GM18526 (cell line): ENCODE data around the gene KIF11.

Experiments
- POLR2A ChIP-seq: IDR thresholded peaks from 3 replicates; pipeline ENCODE4 v1.6.1; 2011; ENCODE audit not compliant: insufficient read length; ENCODE audit errors: extremely low read depth

Gene KIF11

DNA sequence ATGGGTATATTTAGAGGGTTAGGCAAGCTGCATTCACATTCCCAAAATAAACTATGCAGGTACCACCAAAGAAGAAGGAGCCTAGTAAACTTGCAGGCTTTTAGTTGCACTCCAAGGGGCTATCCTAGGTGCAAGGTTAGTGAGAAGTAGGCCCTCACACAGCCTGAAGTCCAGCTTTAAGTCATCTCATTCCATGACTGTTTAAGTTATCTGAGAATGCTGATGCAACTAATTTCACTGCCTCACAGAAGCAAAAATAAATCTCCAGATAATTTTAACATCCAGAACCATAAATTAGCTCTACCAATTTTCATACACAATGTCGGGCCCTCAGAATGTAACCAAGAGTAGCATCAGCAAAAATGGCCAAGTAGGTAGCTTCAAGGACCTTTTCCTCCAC, 62.5 kb downstream of the KIF11 start:
- no peak for TF ChIP-seq POLR2A

DNA sequence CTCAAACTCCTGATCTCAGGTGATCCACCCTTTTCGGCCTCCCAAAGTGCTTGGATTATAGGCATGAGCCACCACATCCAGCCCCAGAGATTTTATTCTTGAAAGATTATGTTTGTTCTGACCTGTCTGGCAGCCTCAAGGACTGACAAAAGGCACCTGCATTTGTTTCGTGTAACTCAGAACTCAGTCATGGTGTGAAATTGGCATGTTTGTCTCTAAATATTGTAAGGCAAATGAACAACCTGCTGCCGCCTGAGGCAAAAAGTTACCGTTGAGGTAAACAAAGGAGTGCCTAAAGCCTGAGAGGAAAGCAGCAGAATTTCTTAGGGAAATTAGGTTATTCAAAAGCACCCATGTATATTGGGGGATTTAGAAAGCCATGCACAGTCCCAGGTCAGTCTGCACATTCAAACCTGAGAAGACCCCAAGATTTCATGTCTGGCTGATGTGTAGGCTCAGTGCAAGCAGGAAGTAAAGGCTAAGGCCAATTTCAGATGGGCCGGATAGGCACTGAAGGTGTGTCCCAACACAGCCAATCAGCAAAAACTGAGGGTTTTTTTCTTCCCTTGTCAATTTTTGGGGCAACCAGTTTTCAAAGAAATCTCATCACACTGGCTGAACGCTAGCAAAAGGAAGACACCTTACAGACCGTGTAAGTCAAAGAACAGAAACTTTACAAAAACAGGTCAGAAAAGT, 63.5 kb downstream of the KIF11 start:
- no peak for TF ChIP-seq POLR2A

DNA sequence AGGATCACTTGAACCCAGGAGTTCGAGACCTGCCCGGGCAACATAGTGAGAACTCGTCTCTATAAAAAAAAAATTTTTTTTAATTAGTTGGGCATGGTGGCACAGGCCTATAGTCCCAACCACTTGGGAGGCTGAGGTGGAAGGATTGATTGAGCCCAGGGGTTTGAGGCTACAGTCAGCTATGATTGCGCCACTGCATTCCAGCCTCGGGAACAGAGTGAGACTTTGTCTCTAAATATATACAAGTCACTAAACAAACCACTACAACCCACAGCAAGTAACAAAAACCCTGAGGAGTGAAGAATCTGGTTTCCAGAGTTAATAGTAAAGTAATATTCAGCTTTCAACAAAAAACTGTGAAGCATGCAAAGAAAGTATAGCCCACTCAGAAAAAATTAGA, 64.1 kb downstream of the KIF11 start:
- no peak for TF ChIP-seq POLR2A

DNA sequence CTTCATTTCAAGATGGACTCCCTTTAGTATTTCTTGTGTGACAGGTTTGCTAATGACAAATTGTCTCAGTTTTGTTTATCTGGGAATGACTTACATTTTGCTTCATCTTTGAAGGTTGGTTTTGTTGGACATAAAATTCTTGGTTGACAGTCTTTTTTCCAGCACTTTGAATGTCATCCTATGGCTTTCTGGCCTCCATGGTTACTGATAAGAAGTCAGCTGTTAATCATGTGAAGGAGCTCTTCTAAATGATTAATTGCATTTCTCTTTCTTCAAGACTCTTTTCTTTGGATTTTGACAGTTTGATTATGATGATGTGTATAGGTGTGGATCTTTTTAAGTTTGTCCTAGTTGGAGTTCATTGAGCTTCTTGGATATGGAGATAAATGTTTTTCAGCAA, 69.9 kb downstream of the KIF11 start:
- no peak for TF ChIP-seq POLR2A

DNA sequence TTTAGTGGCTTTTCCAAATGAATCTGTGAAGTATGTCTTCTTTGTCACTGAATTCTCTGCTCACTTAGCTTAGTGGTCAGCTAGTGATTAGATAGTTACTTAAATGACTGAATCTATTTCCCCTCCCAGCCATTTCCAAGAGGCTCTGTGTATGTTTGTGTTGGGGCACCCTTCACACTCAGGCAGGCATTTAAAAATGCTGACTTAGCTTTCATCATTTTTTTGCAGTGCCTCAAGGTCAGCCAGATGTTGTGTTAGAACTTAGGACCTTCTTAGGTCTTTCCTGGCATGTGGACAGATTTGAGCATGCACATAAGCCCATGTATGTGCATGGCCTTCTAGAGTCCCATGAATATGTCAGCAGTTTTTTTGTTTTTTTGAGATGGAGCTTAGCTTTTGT, 71.4 kb downstream of the KIF11 start:
- no peak for TF ChIP-seq POLR2A

DNA sequence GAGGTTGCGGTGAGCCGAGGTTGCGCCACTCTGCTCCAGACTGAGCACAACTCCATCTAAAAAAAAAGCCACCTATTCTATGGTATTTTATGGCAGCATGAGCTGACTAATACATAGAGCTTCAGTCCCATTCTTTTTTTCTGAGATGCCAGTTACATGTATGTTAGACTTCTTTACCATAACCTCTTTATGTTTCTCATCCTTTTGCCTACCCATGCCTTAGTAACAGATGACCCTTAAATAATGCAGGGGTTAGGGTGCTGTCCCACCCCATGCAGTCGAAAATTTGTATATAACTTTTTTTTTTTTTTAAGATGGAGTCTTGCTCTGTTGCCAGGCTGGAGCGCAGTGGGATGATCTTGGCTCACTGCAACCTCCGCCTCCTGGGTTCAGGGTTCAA, 74.1 kb downstream of the KIF11 start:
- no peak for TF ChIP-seq POLR2A

DNA sequence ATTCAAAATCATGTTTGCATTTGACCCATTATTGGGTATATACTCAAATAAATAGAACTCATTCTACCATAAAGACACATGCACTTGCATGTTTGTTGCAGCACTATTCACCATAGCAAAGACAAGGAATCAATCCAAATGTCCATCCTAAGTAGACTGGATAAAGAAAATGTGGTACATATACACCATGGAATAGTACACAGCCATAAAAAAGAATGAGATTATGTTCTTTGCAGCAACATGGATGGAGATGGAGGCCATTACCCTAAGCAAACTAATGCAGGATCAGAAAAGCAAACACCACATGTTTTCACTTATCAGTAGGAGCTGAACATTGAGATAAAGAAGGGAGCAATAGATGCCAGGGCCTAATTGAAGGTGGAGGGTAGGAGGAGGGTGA, 84.8 kb downstream of the KIF11 start:
- no peak for TF ChIP-seq POLR2A

DNA sequence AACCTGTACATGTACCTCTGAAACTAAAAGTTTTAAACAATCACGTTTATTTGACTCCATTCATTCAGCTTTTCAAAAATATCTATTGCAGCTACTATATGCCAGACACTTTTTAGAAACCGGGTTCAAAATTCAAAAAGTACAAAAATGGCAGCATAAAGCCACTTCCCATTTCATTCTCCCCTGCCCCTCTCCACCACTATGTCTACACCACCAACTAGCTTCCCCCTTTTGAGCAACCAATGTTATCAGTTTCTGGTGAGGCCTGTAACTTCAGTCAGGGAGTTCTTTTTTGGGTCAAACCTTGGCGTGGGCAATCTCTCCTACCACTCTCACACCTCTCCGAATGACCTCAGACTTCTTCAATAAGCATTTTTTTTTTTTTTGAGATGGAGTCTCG, 85.3 kb downstream of the KIF11 start:
- TF ChIP-seq POLR2A, result no peak

DNA sequence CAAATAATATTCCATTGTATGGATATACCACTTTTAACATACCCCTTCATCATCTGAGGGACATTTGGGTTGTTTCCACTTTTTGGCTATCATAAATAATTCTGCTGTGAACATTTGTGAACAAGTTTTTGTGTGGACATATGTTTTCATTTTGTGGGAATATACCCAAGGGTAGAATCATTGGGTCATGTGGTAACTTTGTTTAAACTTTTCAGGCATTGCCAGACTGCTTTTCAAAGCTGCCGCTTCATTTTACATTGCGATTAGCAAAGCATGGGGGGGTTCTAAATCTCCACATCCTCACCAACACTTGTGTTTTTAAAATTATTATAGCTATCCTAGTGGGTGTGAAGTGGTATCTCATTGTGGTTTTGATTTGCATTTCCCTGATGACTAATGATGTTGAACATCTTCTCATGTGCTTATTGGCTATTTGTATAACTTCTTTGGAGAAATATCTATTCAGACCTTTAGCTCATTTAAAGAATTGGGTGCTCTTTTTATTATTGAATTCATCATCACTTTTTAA, 88.4 kb downstream of the KIF11 start:
- TF ChIP-seq POLR2A, result no peak

DNA sequence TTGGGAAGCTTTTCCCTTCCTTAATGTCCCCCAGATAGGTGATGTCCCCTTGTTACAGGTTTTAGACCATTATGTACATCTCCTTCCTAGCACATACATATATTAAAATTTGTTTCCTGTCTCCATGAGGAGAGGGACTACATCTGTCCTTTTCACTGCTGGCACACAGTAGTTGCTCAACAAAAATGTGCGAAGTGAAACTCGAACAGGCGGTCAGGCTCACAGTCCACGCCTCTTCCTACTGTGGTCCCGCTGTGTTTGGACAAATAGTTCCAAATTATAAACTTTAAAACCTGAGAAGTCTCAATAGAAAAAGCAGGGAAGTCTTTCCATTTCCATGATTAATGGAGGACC, 95.6 kb downstream of the KIF11 start:
- no peak for TF ChIP-seq POLR2A

DNA sequence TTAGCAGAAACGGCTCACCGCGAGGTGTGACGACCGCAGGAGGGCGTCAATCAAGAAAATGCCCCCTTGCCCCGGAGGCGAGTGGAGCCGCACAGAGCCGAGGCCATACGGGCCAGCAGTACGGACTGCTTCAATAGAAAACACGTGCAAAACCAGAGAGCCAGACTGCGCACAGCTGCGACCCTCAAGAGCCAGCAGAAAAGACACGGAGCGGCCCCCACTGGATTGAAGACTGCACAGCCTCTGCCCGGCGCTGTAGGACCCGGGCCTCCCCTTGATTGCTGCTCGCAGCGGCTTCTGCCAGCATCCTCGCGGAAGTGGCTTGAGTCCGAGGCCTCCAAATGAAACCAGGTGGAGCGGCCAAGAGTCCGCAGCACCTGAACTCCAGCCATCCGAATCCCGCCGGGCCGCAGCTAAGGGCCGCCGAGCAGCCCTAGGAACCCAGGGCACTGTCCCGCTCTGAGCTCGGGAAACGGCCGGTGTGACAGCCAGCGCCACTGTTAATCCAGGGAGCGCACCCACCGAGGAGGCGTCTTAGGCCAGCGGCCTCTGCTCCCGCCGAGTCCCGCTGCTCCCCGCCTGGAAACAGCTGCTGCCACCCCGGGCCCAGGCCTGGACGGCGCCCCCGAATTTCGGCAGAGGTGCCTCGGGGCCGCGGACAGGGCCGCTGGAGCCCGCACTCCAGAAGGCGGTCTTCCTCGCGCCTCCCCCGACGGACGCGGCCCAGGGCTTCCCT, 96.2 kb downstream of the KIF11 start:
- TF ChIP-seq POLR2A, result no peak

DNA sequence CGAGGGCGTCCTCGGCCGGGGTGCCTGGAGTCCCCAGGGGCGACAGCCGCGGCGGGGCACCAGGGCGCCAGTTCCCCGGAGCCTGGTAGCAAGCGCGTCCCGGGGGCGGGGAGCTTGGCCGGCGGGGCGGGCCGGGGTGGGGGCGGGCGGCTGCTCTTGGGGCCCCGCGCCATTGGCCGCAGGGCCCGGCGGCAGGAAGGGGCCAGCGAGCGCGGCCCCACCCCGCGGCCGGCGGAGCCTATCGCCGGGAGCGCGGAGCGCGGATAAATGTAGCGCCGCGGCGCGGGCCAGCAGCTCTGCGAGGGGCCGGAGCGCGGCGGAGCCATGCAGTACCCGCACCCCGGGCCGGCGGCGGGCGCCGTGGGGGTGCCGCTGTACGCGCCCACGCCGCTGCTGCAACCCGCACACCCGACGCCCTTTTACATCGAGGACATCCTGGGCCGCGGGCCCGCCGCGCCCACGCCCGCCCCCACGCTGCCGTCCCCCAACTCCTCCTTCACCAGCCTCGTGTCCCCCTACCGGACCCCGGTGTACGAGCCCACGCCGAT, 96.8 kb downstream of the KIF11 start, which contains the start of gene HHEX:
HHEX (plus strand) TSS at position 293 of the 548 bp plus-strand sequence; CDS start at position 325, 32 bp downstream.
- no peak for TF ChIP-seq POLR2A

DNA sequence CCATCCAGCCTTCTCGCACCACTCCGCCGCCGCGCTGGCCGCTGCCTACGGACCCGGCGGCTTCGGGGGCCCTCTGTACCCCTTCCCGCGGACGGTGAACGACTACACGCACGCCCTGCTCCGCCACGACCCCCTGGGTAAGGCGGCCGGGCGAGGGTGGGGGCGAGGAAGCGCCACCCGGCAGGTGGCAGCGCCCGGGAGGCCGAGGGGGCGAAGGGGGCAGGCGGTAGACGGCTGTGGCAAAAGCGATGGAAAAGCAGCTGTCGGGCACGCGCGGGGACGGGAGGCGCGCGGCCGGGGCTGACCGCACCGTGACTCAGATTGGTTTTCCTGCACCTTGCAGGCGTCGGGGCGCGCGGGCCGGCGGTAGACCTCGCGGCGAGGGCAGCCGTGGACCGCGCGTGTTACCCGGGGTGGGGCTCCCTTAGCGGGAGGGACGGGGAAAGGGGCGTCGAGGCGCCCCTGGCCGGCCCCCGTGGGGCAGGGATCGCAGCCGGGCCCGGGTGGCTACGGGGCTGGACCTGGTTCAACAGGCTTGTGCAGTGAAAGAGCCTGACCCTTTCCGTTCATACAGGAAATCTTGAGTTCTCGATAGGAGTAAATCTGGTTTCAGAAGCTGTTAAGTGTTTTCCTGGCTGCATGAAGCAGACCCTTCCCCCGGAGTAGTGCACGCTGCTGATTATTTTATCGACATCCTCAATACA, 97.4 kb downstream of the KIF11 start:
- TF ChIP-seq POLR2A, result no peak

DNA sequence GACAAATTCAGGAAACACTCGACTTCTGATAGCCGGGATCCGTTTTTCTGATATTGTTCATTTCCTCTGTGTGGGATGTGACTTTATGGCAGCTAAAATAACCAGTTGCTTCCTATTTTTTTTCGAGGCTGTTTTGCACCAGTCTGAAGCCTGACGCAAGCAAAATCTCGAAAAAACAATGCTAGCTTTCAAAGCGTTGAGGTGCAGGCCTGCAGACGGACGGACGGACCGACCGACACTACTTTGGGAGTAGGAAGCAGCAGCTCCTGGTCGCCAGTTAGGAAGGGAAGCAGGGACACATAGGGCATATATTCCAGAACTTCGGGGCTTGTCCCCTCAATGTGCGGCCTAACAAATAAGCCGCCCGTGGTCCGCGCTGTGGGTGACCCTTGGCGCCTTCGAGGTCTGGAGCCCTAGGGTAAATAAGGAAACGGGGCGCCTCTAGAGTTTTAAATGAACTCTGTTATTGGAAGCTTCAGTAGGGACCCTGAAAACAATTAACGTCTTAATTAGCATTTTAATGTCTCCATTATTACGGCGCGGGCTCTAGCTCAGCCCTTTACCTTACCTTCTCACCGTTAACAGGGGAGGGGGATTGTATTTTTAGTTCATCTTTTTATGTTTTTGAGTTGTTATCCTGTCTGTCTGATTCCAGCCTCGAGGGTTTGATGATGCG, 98.1 kb downstream of the KIF11 start:
- TF ChIP-seq POLR2A, result no peak

DNA sequence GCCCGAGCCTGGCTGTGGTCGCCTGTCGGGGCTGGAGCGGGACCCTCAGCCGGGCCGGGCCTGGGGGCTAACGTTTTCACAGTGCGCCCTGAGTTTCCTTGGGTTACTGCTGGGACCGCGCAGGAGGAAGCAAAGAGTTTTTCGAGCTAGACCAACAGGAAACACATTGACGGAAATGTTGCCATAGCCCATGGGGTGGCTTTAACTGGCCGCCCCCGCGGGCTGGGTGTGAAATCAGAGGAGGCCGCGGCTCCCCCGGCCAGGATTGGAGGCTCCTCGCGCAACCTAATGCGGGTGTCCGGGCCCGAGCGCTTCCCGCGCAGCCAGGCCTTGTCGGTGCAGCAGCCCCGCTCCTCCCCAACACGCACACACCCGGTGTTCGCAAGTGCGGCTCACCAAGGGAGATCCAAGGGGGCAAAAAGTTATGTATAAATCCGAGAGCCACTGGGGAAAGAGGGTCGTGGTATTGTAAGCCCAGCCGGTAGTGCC, 98.7 kb downstream of the KIF11 start:
- no peak for TF ChIP-seq POLR2A
